Epithelial cell of proximal tubule (primary cell): ENCODE results near the gene SCFD2. TPM values are rescaled to one million over a fixed set of nuclear protein-coding genes. Genes with fewer than 3 reads are reported as not detected.

Source experiments
- DNase-seq: peaks from one replicate; pipeline ENCODE4 v3.0.0-alpha.2; 2011; ENCODE audit warnings: low read depth
- H3K4me3 ChIP-seq: 2 replicates; pipeline ENCODE4 v1.5.1; 2011; ENCODE audit warnings: low read depth, mild to moderate bottlenecking, low read length
- CTCF ChIP-seq: conservative IDR thresholded peaks from 2 replicates; pipeline ENCODE4 v1.5.1; 2012; ENCODE audit warnings: low read depth, mild to moderate bottlenecking, low read length
- total RNA-seq: library from RNA; depleted of rRNA; stranded (reverse); fragments of >200 nt; gene quantifications from 2 replicates; pipeline ENCODE4 v1.2.3, GENCODE V29; 2015

Gene SCFD2
- total RNA-seq, 1 donor from 2014 or later: 8.9 TPM

- no peak for DNase-seq
- no peak overlapping the region for H3K4me3 ChIP-seq
- TF ChIP-seq CTCF: no peak
These were observed 415.6 kb downstream of the SCFD2 start for GRCh38 chr4:52950226-52950625.

DNA sequence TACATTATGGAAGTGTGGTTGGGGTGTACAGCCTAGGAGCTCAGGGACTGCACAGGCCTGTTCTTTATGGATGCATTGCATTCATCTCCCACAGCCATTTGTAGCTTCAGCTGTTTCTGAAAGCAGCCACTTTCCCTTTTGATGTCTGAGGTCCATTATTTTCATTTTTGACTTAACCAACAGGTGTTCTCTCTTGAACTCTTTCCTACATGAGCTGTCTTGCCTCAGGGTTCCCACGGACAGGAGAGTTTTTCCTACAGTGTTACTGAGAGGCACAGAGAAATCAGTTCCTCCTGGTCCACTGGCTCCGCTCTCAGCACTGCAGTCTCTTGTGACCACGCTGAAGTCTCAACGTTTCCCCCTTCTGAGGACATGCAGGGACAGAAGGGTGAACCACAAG, 416.5 kb downstream of the SCFD2 start:
- DNase-seq: no peak
- no peak overlapping the region for H3K4me3 ChIP-seq
- no peak for TF ChIP-seq CTCF

- TF ChIP-seq CTCF: no peak
- no peak overlapping the region for H3K4me3 ChIP-seq
- DNase-seq: no peak
These were observed 417.8 kb downstream of the SCFD2 start for GRCh38 chr4:52948057-52948423.

DNA sequence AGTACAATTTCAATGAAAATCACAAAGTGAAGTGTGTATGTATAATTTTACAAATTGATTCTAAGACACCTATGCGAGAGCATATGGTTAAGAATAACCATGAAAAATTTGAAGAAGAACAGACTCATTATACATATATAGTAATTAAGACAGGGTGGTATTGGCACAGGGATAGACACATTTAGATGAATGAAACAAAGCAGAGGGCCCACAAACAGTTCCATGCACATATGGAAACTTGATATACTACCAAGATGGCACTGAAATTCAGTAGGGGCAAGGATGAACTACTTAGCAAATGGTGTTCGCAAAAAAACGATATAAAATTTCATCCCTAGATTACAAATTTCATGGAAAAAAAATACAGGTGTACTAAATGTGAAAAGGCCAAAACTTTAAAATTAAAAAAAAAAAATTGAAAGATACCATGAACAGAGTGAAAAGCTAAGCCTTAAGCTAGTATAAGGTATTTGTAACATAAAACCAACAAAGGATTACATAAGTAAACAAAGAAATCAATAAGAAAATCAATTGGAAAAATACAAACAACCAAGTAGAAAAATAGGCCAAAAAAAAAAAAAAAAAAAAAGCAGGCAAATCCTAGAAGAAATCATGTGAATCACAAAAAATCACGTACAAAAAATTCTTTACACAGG, 418.3 kb downstream of the SCFD2 start:
- no peak overlapping the region for H3K4me3 ChIP-seq
- TF ChIP-seq CTCF: no peak
- DNase-seq: no peak

- no peak for DNase-seq
- H3K4me3 ChIP-seq: no peak overlapping the region
- TF ChIP-seq CTCF: no peak
These were observed 419.0 kb downstream of the SCFD2 start for GRCh38 chr4:52946855-52947254.

- DNase-seq: no peak
- TF ChIP-seq CTCF: no peak
- H3K4me3 ChIP-seq: no peak overlapping the region
These were observed 419.9 kb downstream of the SCFD2 start for GRCh38 chr4:52945982-52946381.

DNA sequence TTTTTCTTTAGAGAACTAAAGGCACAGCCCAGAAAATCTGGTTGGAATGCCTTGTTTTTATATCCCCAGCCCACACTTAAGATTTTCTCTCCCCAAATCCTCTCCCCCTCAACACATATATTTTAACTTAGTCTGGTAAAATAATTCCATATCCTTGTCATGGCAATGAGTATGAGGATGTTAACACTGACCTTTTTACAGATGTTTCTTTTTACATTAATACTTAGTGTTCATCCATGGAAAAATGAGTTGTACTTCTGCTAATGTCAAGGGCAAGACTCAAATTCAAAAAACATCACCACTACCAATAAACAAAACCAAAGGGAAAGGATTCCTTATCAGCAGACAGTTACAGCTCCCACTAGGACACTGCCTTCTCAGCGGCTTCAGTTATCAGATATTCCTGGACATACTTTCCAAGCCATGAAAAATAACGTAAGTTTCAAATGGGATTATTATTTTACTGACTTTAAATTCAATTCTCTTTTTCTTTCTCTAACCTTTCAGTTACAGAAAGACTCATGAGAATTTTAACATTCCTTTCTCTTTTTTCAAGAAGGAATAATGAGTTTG, 420.4 kb downstream of the SCFD2 start:
- no peak for DNase-seq
- no peak for TF ChIP-seq CTCF
- H3K4me3 ChIP-seq: no peak overlapping the region
